ENCODE data around the gene DNAJC24. TPM values are rescaled to one million over a fixed set of nuclear protein-coding genes. Genes with fewer than 3 reads are reported as not detected.

DNAJC24 gene
- total and polyA plus RNA-seq, 9 of the 15 experiments (the other 6 are each of a cell fraction or from before 2014, with no cell fraction given) = 12.2 to 31.9 (median 16.9) TPM

DNA sequence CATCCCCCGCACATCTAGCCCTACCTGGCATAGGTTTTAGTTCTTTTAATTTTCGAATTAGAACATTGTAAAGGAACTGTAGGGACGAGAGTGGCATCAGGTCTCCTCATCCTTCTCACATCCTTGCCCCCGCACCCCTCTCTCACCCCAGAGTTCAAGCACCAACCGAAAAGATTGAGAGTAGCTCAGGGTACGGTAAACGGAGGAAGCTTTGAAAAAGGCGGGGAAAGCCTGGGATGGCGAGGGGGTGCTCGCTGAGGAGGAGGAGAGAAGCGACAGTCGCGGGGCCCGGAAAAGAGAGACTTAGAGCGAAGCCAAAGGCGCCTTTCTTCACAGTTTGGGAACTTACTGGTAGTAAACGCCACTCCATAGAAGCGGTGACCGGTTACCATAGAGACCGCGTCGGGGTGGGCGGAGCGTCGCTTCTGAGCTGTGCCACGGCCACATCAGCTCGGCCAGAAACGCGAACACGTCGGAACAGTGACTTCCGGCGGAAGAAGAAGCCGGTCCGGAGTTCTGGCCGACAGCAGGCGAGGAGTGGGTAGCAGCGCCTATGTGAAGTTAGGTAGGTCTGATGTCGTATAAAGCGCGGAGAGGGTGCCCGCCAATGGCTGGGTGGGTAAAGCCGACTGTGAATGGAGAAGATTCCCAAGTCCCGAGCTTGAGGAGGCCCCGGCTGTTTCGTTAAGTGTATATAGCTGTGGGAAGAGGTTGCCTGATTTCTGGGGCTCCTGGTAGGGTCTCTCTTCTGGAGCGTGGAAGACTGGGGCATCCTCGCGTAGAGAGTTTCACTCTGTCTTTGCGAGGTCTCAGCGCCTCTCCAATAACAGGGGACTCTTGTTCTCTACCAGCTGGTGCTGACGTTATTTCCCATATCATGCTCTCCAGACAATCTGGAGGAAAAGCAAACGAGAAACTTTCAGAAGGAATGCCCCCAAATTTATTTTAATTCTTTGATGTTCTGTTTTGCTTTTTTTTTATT lies at the start of gene DNAJC24, which contains the start of gene DCDC1 (continued):
- TF ChIP-seq, protein P1, sequence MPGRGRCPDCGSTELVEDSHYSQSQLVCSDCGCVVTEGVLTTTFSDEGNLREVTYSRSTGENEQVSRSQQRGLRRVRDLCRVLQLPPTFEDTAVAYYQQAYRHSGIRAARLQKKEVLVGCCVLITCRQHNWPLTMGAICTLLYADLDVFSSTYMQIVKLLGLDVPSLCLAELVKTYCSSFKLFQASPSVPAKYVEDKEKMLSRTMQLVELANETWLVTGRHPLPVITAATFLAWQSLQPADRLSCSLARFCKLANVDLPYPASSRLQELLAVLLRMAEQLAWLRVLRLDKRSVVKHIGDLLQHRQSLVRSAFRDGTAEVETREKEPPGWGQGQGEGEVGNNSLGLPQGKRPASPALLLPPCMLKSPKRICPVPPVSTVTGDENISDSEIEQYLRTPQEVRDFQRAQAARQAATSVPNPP (IDR thresholded peaks at IDR 0.05; ENCODE audit: borderline replicate concordance, insufficient read depth, insufficient read length) = no peak
- TF ChIP-seq, protein P2, sequence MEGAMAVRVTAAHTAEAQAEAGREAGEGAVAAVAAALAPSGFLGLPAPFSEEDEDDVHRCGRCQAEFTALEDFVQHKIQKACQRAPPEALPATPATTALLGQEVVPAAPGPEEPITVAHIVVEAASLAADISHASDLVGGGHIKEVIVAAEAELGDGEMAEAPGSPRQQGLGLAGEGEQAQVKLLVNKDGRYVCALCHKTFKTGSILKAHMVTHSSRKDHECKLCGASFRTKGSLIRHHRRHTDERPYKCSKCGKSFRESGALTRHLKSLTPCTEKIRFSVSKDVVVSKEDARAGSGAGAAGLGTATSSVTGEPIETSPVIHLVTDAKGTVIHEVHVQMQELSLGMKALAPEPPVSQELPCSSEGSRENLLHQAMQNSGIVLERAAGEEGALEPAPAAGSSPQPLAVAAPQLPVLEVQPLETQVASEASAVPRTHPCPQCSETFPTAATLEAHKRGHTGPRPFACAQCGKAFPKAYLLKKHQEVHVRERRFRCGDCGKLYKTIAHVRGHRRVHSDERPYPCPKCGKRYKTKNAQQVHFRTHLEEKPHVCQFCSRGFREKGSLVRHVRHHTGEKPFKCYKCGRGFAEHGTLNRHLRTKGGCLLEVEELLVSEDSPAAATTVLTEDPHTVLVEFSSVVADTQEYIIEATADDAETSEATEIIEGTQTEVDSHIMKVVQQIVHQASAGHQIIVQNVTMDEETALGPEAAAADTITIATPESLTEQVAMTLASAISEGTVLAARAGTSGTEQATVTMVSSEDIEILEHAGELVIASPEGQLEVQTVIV (CRISPR knock-in tag; IDR thresholded peaks at IDR 0.05; ENCODE audit: borderline replicate concordance) = no peak
- TF ChIP-seq ZNF436 (CRISPR knock-in tag; IDR thresholded peaks at IDR 0.05) (no peak), LARP7 (IDR thresholded peaks at IDR 0.05) (no peak), ZC3H4 (CRISPR knock-in tag; IDR thresholded peaks at IDR 0.05; ENCODE audit: borderline replicate concordance) (no peak), ZBTB17 (CRISPR knock-in tag; IDR thresholded peaks at IDR 0.05) (no peak), ADNP (tag; IDR thresholded peaks at IDR 0.05) (no peak), PHTF2 (CRISPR knock-in tag; IDR thresholded peaks at IDR 0.05) (no peak), ETV1 (tag; conservative IDR thresholded peaks at IDR 0.05; ENCODE audit: low read depth) (peak; percentile 68)
- TF ChIP-seq, protein P3, sequence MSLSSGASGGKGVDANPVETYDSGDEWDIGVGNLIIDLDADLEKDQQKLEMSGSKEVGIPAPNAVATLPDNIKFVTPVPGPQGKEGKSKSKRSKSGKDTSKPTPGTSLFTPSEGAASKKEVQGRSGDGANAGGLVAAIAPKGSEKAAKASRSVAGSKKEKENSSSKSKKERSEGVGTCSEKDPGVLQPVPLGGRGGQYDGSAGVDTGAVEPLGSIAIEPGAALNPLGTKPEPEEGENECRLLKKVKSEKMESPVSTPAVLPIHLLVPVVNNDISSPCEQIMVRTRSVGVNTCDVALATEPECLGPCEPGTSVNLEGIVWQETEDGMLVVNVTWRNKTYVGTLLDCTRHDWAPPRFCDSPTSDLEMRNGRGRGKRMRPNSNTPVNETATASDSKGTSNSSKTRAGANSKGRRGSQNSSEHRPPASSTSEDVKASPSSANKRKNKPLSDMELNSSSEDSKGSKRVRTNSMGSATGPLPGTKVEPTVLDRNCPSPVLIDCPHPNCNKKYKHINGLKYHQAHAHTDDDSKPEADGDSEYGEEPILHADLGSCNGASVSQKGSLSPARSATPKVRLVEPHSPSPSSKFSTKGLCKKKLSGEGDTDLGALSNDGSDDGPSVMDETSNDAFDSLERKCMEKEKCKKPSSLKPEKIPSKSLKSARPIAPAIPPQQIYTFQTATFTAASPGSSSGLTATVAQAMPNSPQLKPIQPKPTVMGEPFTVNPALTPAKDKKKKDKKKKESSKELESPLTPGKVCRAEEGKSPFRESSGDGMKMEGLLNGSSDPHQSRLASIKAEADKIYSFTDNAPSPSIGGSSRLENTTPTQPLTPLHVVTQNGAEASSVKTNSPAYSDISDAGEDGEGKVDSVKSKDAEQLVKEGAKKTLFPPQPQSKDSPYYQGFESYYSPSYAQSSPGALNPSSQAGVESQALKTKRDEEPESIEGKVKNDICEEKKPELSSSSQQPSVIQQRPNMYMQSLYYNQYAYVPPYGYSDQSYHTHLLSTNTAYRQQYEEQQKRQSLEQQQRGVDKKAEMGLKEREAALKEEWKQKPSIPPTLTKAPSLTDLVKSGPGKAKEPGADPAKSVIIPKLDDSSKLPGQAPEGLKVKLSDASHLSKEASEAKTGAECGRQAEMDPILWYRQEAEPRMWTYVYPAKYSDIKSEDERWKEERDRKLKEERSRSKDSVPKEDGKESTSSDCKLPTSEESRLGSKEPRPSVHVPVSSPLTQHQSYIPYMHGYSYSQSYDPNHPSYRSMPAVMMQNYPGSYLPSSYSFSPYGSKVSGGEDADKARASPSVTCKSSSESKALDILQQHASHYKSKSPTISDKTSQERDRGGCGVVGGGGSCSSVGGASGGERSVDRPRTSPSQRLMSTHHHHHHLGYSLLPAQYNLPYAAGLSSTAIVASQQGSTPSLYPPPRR (CRISPR knock-in tag; IDR thresholded peaks at IDR 0.05; ENCODE audit: borderline replicate concordance) = no peak
- TF ChIP-seq, protein P4, sequence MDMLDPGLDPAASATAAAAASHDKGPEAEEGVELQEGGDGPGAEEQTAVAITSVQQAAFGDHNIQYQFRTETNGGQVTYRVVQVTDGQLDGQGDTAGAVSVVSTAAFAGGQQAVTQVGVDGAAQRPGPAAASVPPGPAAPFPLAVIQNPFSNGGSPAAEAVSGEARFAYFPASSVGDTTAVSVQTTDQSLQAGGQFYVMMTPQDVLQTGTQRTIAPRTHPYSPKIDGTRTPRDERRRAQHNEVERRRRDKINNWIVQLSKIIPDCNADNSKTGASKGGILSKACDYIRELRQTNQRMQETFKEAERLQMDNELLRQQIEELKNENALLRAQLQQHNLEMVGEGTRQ (CRISPR knock-in tag; IDR thresholded peaks at IDR 0.05) = no peak

Measured in K562 (cell line).